Liver (tissue), 9 donors: Measurements from ENCODE around the gene CCDC82. TPM values are rescaled to one million over a fixed set of nuclear protein-coding genes. Genes with fewer than 3 reads are reported as not detected.
A peak's percentile ranks its signal among the peaks of the same experiment; 100 is the strongest.
"Not testable (repeated sequence)": the region's sequence is repeated elsewhere in the genome, so short reads cannot be mapped to it uniquely, and the experiment has no call there.

Source experiments
- DNase-seq: peaks from one replicate; pipeline ENCODE4 v3.0.0-alpha.2; 2017; ENCODE audit warnings: low spot score
- H3K27ac ChIP-seq, 2 donors: one replicate each; pipeline ENCODE4 v1.7.0; 2013; ENCODE audit warnings: inconsistent platforms in 2 of 2, low read length in 2 of 2, control low read depth in 1 of 2, low read depth in 1 of 2, mild to moderate bottlenecking in 1 of 2
- H3K27me3 ChIP-seq, 4 donors: one replicate each; pipeline versions ENCODE4 v1.6.1 to v1.7.0; 2013; ENCODE audit warnings: low read length in 3 of 4, inconsistent platforms in 1 of 4, mild to moderate bottlenecking in 1 of 4, moderate library complexity in 1 of 4; ENCODE audit not compliant: control insufficient read depth in 4 of 4, insufficient read depth in 4 of 4
- H3K36me3 ChIP-seq, 4 donors: one replicate each; pipeline versions ENCODE4 v1.6.1 to v1.7.0; 2013; ENCODE audit warnings: low read length in 3 of 4, mild to moderate bottlenecking in 3 of 4, low read depth in 1 of 4, moderate library complexity in 1 of 4; ENCODE audit not compliant: control insufficient read depth in 4 of 4, insufficient read depth in 3 of 4
- H3K4me1 ChIP-seq, 4 donors: one replicate each; pipeline versions ENCODE4 v1.6.1 to v1.7.0; 2013; ENCODE audit warnings: low read length in 3 of 4, mild to moderate bottlenecking in 3 of 4, moderate library complexity in 1 of 4; ENCODE audit not compliant: control insufficient read depth in 4 of 4, insufficient read depth in 4 of 4
- H3K4me3 ChIP-seq, 3 donors: one replicate each; pipeline versions ENCODE4 v1.6.1 to v1.7.0; 2013; ENCODE audit warnings: low read length in 3 of 3, control low read depth in 1 of 3, low read depth in 1 of 3, mild to moderate bottlenecking in 1 of 3
- H3K9ac ChIP-seq, 2 donors: one replicate each; pipeline ENCODE4 v1.7.0; 2013; ENCODE audit warnings: low read length in 2 of 2, mild to moderate bottlenecking in 2 of 2, moderate library complexity in 2 of 2, control low read depth in 1 of 2, low read depth in 1 of 2
- H3K9me3 ChIP-seq, 4 donors: one replicate each; pipeline versions ENCODE4 v1.6.1 to v1.7.0; 2013; ENCODE audit warnings: low read length in 3 of 4; ENCODE audit not compliant: control insufficient read depth in 4 of 4
- EGR1 ChIP-seq, 2 donors: IDR thresholded peaks; 2 replicates each; pipeline ENCODE4 v1.6.1; 2016 to 2018; ENCODE audit warnings: antibody characterized with exemption in 2 of 2, low read depth in 2 of 2
- FOXA1 ChIP-seq: IDR thresholded peaks from 2 replicates; pipeline ENCODE4 v1.6.1; 2016; ENCODE audit warnings: antibody characterized with exemption
- FOXA2 ChIP-seq: IDR thresholded peaks from 2 replicates; pipeline ENCODE4 v1.6.1; 2016; ENCODE audit warnings: antibody characterized with exemption
- GABPA ChIP-seq, 2 donors: IDR thresholded peaks in 1 of 2; conservative IDR thresholded peaks in 1 of 2; 2 replicates each; pipeline ENCODE4 v1.6.1; 2016; ENCODE audit warnings: antibody characterized with exemption in 2 of 2, mild to moderate bottlenecking in 1 of 2, moderate library complexity in 1 of 2
- HNF4A ChIP-seq, 2 donors: conservative IDR thresholded peaks; 2 replicates each; pipeline ENCODE4 v1.6.1; 2016; ENCODE audit warnings: antibody characterized with exemption in 2 of 2, mild to moderate bottlenecking in 2 of 2
- HNF4G ChIP-seq: IDR thresholded peaks from 2 replicates; pipeline ENCODE4 v1.6.1; 2016; ENCODE audit warnings: antibody characterized with exemption
- JUND ChIP-seq, 2 donors: IDR thresholded peaks; 2 replicates each; pipeline ENCODE4 v1.6.1; 2016; ENCODE audit warnings: antibody characterized with exemption in 2 of 2
- NR2F2 ChIP-seq: IDR thresholded peaks from 2 replicates; pipeline ENCODE4 v1.6.1; 2016; ENCODE audit warnings: antibody characterized with exemption
- RAD21 ChIP-seq, 2 donors: IDR thresholded peaks; 2 replicates each; pipeline ENCODE4 v1.6.1; 2016; ENCODE audit warnings: antibody characterized with exemption in 2 of 2, mild to moderate bottlenecking in 2 of 2
- RXRA ChIP-seq, 2 donors: IDR thresholded peaks; 2 replicates each; pipeline ENCODE4 v1.6.1; 2017 to 2018; ENCODE audit warnings: antibody characterized with exemption in 2 of 2, mild to moderate bottlenecking in 1 of 2
- SP1 ChIP-seq: IDR thresholded peaks from 2 replicates; pipeline ENCODE4 v1.6.1; 2018; ENCODE audit warnings: antibody characterized with exemption, mild to moderate bottlenecking
- TAF1 ChIP-seq: conservative IDR thresholded peaks from 2 replicates; pipeline ENCODE4 v1.6.1; 2016; ENCODE audit warnings: antibody characterized with exemption, mild to moderate bottlenecking
- YY1 ChIP-seq: IDR thresholded peaks from 2 replicates; pipeline ENCODE4 v1.6.1; 2016; ENCODE audit warnings: antibody characterized with exemption, mild to moderate bottlenecking
- WGBS: extraction: QIAGEN DNeasy Blood & Tissue Kit; methylation state at CpG from one replicate; pipeline ENCODE4 v1.1.7; 2013; 5-methylcytosine and 5-hydroxymethylcytosine counted together
- polyA plus RNA-seq, 2 donors: library from polyadenylated mRNA; stranded (reverse) in 1 of 2; unstranded in 1 of 2; fragments of 200-250 nt in 1 of 2; fragments of >200 nt in 1 of 2; fragmentation: Nextera tagmentation in 1 of 2; extraction: Ambion mirVana in 1 of 2; gene quantifications; one replicate each; pipeline versions ENCODE4 v1.2.1 to v1.2.3, GENCODE V29; 2013 to 2015
- total RNA-seq, 2 donors: library from RNA; depleted of rRNA; stranded (reverse); fragments of >200 nt; gene quantifications; one replicate each; pipeline ENCODE4 v1.2.3, GENCODE V29; 2014
- TF ChIP-seq, protein P1 (sequence below): IDR thresholded peaks from 2 replicates; pipeline ENCODE4 v1.6.1; 2016; ENCODE audit warnings: antibody characterized with exemption
- TF ChIP-seq, protein P2 (sequence below): IDR thresholded peaks from 2 replicates; pipeline ENCODE4 v1.6.1; 2016; ENCODE audit warnings: antibody characterized with exemption
- TF ChIP-seq, protein P3 (sequence below): IDR thresholded peaks from 2 replicates; pipeline ENCODE4 v1.6.1; 2016; ENCODE audit warnings: antibody characterized with exemption, mild to moderate bottlenecking
- TF ChIP-seq, protein P4 (sequence below): IDR thresholded peaks from 2 replicates; pipeline ENCODE4 v1.6.1; 2016; ENCODE audit warnings: antibody characterized with exemption
- TF ChIP-seq, protein P5 (sequence below): fragments of 150-350 bp; IDR thresholded peaks from 2 replicates; pipeline ENCODE4 v1.5.1; 2017; ENCODE audit warnings: improper control_type of control experiment, low read depth, low read length; ENCODE audit not compliant: missing input control
- donor health status: healthy.
- donor health status: healthy.
- donor health status: healthy.
- donor health status: healthy.
- donor health status: healthy.

Gene CCDC82
- 10 to 100 TPM in 1 of 2 donors, 1 to 10 TPM in 1; 7.8 to 14.1 TPM for total RNA-seq
- 10 to 100 TPM in 1 of 2 donors, 1 to 10 TPM in 1; 4.5 to 14.5 TPM for polyA plus RNA-seq

DNA sequence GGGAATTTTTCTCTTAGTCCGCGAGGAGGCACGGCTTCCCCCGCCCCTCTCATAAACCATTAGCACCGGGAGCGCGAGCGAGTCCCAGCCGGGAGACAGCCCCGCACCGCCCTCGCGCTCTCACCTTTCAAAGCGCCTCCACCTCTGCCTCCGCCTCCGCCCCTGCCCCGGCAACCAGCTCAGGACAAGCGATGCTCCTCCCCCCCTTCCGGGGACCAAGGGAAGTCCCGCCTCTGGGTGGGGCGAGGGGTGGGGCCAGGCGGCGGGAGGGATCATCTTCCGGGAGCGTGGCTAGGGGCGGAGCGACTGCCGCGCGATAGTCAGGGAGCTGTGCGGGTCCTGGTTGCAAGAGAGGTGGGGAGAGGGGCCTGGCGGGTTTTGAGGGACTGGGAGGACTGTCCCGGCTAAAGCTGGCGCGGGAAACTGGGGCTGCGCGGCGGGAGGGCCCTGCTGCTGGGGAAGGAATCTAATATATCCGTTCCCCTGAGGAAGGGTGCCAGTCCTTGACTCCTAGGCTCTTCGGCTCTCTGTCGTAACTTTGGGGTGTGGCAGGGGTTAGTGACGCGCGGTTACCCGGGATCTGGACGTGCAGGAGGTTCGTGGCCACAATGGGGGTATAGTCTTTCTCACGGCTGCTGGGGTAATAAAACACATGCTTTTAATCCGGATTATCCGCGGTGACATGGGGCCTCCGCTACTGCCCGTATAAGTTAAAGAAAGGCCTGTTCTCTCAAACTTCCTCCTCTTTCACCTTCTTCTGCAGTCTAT is at the start of gene CCDC82, which contains the start of gene JRKL:
Gene CCDC82, minus strand, starts transcription at position 193 of the 768 bp plus-strand sequence. CDS start 5,165 bp downstream, outside the sequence.
Gene JRKL, plus strand, starts transcription at position 294 of the 768 bp plus-strand sequence. CDS start 637 bp downstream, outside the sequence.
- Histone ChIP-seq H3K36me3 (peaks cover 0 to 2% (median 0%) of the 10 kb centered on the region in 4 donors), H3K4me3 (peak within 1 kb of the TSS; percentile 68 to 98 (median 82)), H3K27me3 (no peaks in the 10 kb centered on the region), H3K9me3 (no peaks in the 10 kb centered on the region), H3K4me1 (peaks cover 0 to 13% (median 11%) of the 10 kb centered on the region in 4 donors), H3K9ac (peak within 1 kb of the TSS; percentile 64 to 88), H3K27ac (peak within 1 kb of the TSS; percentile 87 to 94)
- WGBS = 1% methylated on average over 53 of the region's 53 CpGs
- DNase-seq = peak; percentile 99
- TF ChIP-seq RAD21 (IDR thresholded peaks at IDR 0.05) = peak in 1 of 2 donors; percentile 39
- TF ChIP-seq, protein P1, sequence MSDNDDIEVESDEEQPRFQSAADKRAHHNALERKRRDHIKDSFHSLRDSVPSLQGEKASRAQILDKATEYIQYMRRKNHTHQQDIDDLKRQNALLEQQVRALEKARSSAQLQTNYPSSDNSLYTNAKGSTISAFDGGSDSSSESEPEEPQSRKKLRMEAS = peak; percentile 62
- peak; percentile 72 for TF ChIP-seq SP1
- no peak for TF ChIP-seq FOXA2
- TF ChIP-seq, protein P2, sequence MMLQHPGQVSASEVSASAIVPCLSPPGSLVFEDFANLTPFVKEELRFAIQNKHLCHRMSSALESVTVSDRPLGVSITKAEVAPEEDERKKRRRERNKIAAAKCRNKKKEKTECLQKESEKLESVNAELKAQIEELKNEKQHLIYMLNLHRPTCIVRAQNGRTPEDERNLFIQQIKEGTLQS = no peak
- peak in 1 of 2 donors; percentile 20 for TF ChIP-seq JUND (IDR thresholded peaks at IDR 0.05)
- TF ChIP-seq NR2F2 = no peak
- TF ChIP-seq, protein P3, sequence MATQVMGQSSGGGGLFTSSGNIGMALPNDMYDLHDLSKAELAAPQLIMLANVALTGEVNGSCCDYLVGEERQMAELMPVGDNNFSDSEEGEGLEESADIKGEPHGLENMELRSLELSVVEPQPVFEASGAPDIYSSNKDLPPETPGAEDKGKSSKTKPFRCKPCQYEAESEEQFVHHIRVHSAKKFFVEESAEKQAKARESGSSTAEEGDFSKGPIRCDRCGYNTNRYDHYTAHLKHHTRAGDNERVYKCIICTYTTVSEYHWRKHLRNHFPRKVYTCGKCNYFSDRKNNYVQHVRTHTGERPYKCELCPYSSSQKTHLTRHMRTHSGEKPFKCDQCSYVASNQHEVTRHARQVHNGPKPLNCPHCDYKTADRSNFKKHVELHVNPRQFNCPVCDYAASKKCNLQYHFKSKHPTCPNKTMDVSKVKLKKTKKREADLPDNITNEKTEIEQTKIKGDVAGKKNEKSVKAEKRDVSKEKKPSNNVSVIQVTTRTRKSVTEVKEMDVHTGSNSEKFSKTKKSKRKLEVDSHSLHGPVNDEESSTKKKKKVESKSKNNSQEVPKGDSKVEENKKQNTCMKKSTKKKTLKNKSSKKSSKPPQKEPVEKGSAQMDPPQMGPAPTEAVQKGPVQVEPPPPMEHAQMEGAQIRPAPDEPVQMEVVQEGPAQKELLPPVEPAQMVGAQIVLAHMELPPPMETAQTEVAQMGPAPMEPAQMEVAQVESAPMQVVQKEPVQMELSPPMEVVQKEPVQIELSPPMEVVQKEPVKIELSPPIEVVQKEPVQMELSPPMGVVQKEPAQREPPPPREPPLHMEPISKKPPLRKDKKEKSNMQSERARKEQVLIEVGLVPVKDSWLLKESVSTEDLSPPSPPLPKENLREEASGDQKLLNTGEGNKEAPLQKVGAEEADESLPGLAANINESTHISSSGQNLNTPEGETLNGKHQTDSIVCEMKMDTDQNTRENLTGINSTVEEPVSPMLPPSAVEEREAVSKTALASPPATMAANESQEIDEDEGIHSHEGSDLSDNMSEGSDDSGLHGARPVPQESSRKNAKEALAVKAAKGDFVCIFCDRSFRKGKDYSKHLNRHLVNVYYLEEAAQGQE = peak; percentile 80
- TF ChIP-seq FOXA1 = no peak
- peak; percentile 79 for TF ChIP-seq YY1
- peak in 1 of 2 donors; percentile 42 for TF ChIP-seq RXRA (IDR thresholded peaks at IDR 0.05)
- TF ChIP-seq GABPA (IDR thresholded peaks at IDR 0.05 in 1 of 2, conservative IDR thresholded peaks at IDR 0.05 in 1 of 2) = peak; percentile 69 to 94
- no peak for TF ChIP-seq HNF4G
- TF ChIP-seq, protein P4, sequence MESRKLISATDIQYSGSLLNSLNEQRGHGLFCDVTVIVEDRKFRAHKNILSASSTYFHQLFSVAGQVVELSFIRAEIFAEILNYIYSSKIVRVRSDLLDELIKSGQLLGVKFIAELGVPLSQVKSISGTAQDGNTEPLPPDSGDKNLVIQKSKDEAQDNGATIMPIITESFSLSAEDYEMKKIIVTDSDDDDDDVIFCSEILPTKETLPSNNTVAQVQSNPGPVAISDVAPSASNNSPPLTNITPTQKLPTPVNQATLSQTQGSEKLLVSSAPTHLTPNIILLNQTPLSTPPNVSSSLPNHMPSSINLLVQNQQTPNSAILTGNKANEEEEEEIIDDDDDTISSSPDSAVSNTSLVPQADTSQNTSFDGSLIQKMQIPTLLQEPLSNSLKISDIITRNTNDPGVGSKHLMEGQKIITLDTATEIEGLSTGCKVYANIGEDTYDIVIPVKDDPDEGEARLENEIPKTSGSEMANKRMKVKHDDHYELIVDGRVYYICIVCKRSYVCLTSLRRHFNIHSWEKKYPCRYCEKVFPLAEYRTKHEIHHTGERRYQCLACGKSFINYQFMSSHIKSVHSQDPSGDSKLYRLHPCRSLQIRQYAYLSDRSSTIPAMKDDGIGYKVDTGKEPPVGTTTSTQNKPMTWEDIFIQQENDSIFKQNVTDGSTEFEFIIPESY = peak; percentile 46
- TF ChIP-seq, protein P5, sequence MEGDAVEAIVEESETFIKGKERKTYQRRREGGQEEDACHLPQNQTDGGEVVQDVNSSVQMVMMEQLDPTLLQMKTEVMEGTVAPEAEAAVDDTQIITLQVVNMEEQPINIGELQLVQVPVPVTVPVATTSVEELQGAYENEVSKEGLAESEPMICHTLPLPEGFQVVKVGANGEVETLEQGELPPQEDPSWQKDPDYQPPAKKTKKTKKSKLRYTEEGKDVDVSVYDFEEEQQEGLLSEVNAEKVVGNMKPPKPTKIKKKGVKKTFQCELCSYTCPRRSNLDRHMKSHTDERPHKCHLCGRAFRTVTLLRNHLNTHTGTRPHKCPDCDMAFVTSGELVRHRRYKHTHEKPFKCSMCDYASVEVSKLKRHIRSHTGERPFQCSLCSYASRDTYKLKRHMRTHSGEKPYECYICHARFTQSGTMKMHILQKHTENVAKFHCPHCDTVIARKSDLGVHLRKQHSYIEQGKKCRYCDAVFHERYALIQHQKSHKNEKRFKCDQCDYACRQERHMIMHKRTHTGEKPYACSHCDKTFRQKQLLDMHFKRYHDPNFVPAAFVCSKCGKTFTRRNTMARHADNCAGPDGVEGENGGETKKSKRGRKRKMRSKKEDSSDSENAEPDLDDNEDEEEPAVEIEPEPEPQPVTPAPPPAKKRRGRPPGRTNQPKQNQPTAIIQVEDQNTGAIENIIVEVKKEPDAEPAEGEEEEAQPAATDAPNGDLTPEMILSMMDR = no peak
- TF ChIP-seq TAF1 = peak; percentile 32
- peak; percentile 29 to 30 for TF ChIP-seq HNF4A (conservative IDR thresholded peaks at IDR 0.05)
- TF ChIP-seq EGR1 (IDR thresholded peaks at IDR 0.05; ENCODE audit: low read depth in 2 of 2) = peak in 1 of 2 donors; percentile 66

DNA sequence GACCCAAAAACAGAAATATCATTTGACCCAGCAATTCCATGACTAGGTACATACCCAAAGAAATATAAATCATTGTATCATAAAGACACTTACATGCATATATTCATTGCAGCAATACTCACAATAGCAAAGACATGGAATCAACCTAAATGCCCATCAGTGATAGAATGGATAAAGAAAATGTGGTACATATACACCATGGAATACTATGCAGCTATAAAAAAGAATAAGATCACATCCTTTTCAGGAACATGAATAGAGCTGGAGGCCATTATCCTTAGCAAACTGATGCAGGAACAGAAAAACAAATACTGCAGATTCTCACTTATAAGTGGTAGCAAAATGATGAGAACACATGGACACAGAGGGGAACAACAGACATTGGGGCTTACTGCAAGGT is 42.9 kb upstream of the CCDC82 start:
- not testable (repeated sequence) for DNase-seq, H3K36me3 ChIP-seq, H3K27ac ChIP-seq, H3K4me3 ChIP-seq, H3K9ac ChIP-seq, H3K9me3 ChIP-seq, H3K27me3 ChIP-seq, H3K4me1 ChIP-seq
